GM23338 (cell line): ENCODE measurements around the gene RNF152. TPM values are rescaled to one million over a fixed set of nuclear protein-coding genes. Genes with fewer than 3 reads are reported as not detected.

ENCODE experiments used
- ATAC-seq: fragments of 200-7000 bp; cut with Tn5 transposase; 3 replicates; pipeline ENCODE4 v1.9.1; 2020
- DNase-seq: peaks from one replicate; pipeline ENCODE4 v3.0.0-alpha.2; 2015; ENCODE audit warnings: low spot score
- H2AFZ ChIP-seq: fragments of 200-600 bp; sonication (generic); 2 replicates; pipeline ENCODE4 v1.8.0; 2016; ENCODE audit warnings: antibody characterized with exemption, mild to moderate bottlenecking, moderate library complexity
- H3F3A ChIP-seq: fragments of 200-600 bp; sonication (generic); replicated peaks from 2 replicates; pipeline ENCODE4 v1.8.0; 2017; ENCODE audit warnings: antibody characterized with exemption, mixed run types, low read depth
- H3K27ac ChIP-seq: fragments of 200-600 bp; sonication (generic); 2 replicates; pipeline ENCODE4 v1.6.1; 2016; ENCODE audit warnings: low read depth
- H3K27me3 ChIP-seq: fragments of 200-600 bp; sonication (generic); 2 replicates; pipeline ENCODE4 v1.8.0; 2016; ENCODE audit warnings: mild to moderate bottlenecking, mixed run types, moderate library complexity; ENCODE audit not compliant: insufficient read depth
- H3K36me3 ChIP-seq: fragments of 200-600 bp; sonication (generic); 2 replicates; pipeline ENCODE4 v1.8.0; 2016; ENCODE audit warnings: mild to moderate bottlenecking; ENCODE audit not compliant: insufficient read depth
- H3K4me1 ChIP-seq: fragments of 200-600 bp; sonication (generic); 2 replicates; pipeline ENCODE4 v1.8.0; 2016; ENCODE audit warnings: mild to moderate bottlenecking, moderate library complexity; ENCODE audit not compliant: insufficient read depth
- H3K4me2 ChIP-seq: fragments of 200-600 bp; sonication (generic); 2 replicates; pipeline ENCODE4 v1.7.1; 2017; ENCODE audit warnings: mixed run types
- H3K4me3 ChIP-seq: fragments of 200-600 bp; sonication (generic); 2 replicates; pipeline ENCODE4 v1.6.1; 2016; ENCODE audit warnings: mixed run types
- H3K79me2 ChIP-seq: fragments of 200-600 bp; sonication (generic); replicated peaks from 2 replicates; pipeline ENCODE4 v1.8.0; 2017; ENCODE audit warnings: mild to moderate bottlenecking; ENCODE audit not compliant: insufficient read depth
- H3K9me2 ChIP-seq: fragments of 200-600 bp; sonication (generic); 2 replicates; pipeline ENCODE4 v1.8.0; 2017; ENCODE audit not compliant: insufficient read depth
- H4K20me1 ChIP-seq: fragments of 200-600 bp; sonication (generic); replicated peaks from 2 replicates; pipeline ENCODE4 v1.8.0; 2017; ENCODE audit warnings: mild to moderate bottlenecking; ENCODE audit not compliant: insufficient read depth
- H3K27ac Mint-ChIP-seq: 2 replicates; pipeline ENCODE4 v1.8.0; 2020; ENCODE audit warnings: inconsistent platforms, mild to moderate bottlenecking, moderate library complexity, mixed read lengths
- H3K27me3 Mint-ChIP-seq: 3 replicates; pipeline ENCODE4 v1.8.0; 2022; ENCODE audit warnings: low read depth, mild to moderate bottlenecking, moderate library complexity, mixed read lengths, inconsistent platforms; ENCODE audit not compliant: insufficient read depth, poor library complexity
- H3K36me3 Mint-ChIP-seq: 3 replicates; pipeline ENCODE4 v1.8.0; 2021; ENCODE audit warnings: low read depth, mild to moderate bottlenecking, inconsistent platforms, moderate library complexity, mixed read lengths
- H3K4me1 Mint-ChIP-seq: 3 replicates; pipeline ENCODE4 v1.8.0; 2020; ENCODE audit warnings: mild to moderate bottlenecking, inconsistent platforms, mixed read lengths
- H3K4me3 Mint-ChIP-seq: 3 replicates; pipeline ENCODE4 v1.8.0; 2021; ENCODE audit warnings: moderate library complexity, mild to moderate bottlenecking, inconsistent platforms, mixed read lengths
- H3K9me3 Mint-ChIP-seq: 3 replicates; pipeline ENCODE4 v1.8.0; 2020; ENCODE audit warnings: moderate library complexity, mild to moderate bottlenecking, inconsistent platforms, mixed read lengths
- CREB1 ChIP-seq: fragments of 250-450 bp; sonication (Bioruptor Pico); IDR thresholded peaks from 2 replicates; pipeline ENCODE4 v1.5.0; 2020; ENCODE audit warnings: low read depth, mild to moderate bottlenecking, moderate library complexity
- EZH2 ChIP-seq: fragments of 200-600 bp; sonication (generic); IDR thresholded peaks from one replicate; pipeline ENCODE4 v1.8.0; 2017; ENCODE audit warnings: antibody characterized with exemption, mild to moderate bottlenecking, low read depth; ENCODE audit not compliant: unreplicated experiment
- EZH2phosphoT487 ChIP-seq: fragments of 200-600 bp; sonication (generic); IDR thresholded peaks from one replicate; pipeline ENCODE4 v1.8.1; 2018; ENCODE audit warnings: antibody characterized with exemption; ENCODE audit not compliant: unreplicated experiment
- JUNB ChIP-seq: IDR thresholded peaks from one replicate; pipeline ENCODE4 v1.6.1; 2016; ENCODE audit warnings: antibody characterized with exemption; ENCODE audit not compliant: unreplicated experiment
- NANOG ChIP-seq: IDR thresholded peaks from 2 replicates; pipeline ENCODE4 v1.6.1; 2016; ENCODE audit warnings: antibody characterized with exemption, borderline replicate concordance
- POLR2AphosphoS5 ChIP-seq: IDR thresholded peaks from 2 replicates; pipeline ENCODE4 v1.6.1; 2016; ENCODE audit warnings: antibody characterized with exemption, low read depth
- STAT1 ChIP-seq: IDR thresholded peaks from one replicate; pipeline ENCODE4 v1.6.1; 2016; ENCODE audit warnings: antibody characterized with exemption; ENCODE audit not compliant: unreplicated experiment
- ZNF114 ChIP-seq: fragments of 250-450 bp; sonication (Bioruptor Pico); IDR thresholded peaks from 2 replicates; pipeline ENCODE4 v1.5.0; 2020; ENCODE audit warnings: mild to moderate bottlenecking, moderate library complexity
- ZNF331 ChIP-seq: fragments of 250-450 bp; sonication (Bioruptor Pico); IDR thresholded peaks from 2 replicates; pipeline ENCODE4 v1.5.0; 2020; ENCODE audit warnings: low read depth, mild to moderate bottlenecking, moderate library complexity
- polyA plus RNA-seq: library from polyadenylated mRNA; unstranded; fragments of >200 nt; fragmentation: Nextera tagmentation; extraction: Ambion mirVana; gene quantifications from 2 replicates; pipeline ENCODE4 v1.2.1, GENCODE V29; 2016
- total RNA-seq: library from RNA; depleted of rRNA; stranded (reverse); fragments of >200 nt; shearing (Covaris generic); gene quantifications from 2 replicates; pipeline ENCODE4 v1.2.3, GENCODE V29; 2014
- TF ChIP-seq, protein P1 (sequence below), 2 experiments: fragments of 200-600 bp in 1 of 2; sonication (generic) in 1 of 2; conservative IDR thresholded peaks; 2 replicates each; pipeline versions ENCODE4 v1.5.1 to v1.6.1; 2016 to 2017; ENCODE audit warnings: antibody characterized with exemption in 2 of 2, low read depth in 2 of 2, mild to moderate bottlenecking in 2 of 2, moderate library complexity in 1 of 2
- TF ChIP-seq, protein P2 (sequence below): IDR thresholded peaks from one replicate; pipeline ENCODE4 v1.6.1; 2018; ENCODE audit warnings: antibody characterized with exemption; ENCODE audit not compliant: unreplicated experiment
- TF ChIP-seq, protein P3 (sequence below): fragments of 250-450 bp; sonication (Bioruptor Pico); IDR thresholded peaks from 2 replicates; pipeline ENCODE4 v1.5.0; 2020; ENCODE audit warnings: mild to moderate bottlenecking, moderate library complexity
- TF ChIP-seq, protein P4 (sequence below): IDR thresholded peaks from 2 replicates; pipeline ENCODE4 v1.6.1; 2016; ENCODE audit warnings: antibody characterized with exemption

Gene RNF152
- total and polyA plus RNA-seq, 2 experiments from 2014 or later: 1.2 to 2.9 TPM

DNA sequence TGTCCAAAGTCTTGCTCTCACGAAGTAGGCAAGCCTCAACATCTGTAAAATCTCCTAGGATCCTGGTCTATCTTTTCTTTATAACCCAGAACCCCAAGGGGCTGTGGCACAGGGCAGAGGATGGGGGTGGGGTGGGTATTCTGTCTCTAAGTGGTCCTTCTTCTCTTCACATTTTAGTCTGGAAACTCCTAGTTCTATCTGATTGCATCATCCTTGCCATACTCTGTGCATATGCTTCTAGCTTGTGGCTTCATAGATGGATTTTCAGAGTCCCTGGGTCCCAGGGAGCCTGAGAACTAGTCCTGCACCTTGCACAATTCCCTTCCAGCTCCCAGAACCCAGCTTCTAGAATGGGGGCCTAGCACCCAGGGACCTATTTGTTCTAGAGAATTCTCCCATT lies 52.5 kb downstream of the RNF152 start:
- Histone ChIP-seq H3K9me2 (peaks cover 7% of the 10 kb centered on the region; the same call in 1 of the 2 replicates), H2AFZ (no peak overlapping the region), H3K4me1 (peaks cover 4% of the 10 kb centered on the region; the same call in 1 of the 2 replicates), H3K36me3 (no peaks in the 10 kb centered on the region), H3K79me2 (no peaks in the 10 kb centered on the region), H3K4me2 (no peak overlapping the region), H3K4me3 (no peak overlapping the region), H3K27me3 (no peaks in the 10 kb centered on the region), H3K27ac (no peak overlapping the region), H4K20me1 (no peaks in the 10 kb centered on the region), H3F3A (no peaks in the 10 kb centered on the region)
- H3K27ac Mint-ChIP-seq: no peak overlapping the region
- ATAC-seq (no peak), DNase-seq (no peak)
- TF ChIP-seq, protein P1, sequence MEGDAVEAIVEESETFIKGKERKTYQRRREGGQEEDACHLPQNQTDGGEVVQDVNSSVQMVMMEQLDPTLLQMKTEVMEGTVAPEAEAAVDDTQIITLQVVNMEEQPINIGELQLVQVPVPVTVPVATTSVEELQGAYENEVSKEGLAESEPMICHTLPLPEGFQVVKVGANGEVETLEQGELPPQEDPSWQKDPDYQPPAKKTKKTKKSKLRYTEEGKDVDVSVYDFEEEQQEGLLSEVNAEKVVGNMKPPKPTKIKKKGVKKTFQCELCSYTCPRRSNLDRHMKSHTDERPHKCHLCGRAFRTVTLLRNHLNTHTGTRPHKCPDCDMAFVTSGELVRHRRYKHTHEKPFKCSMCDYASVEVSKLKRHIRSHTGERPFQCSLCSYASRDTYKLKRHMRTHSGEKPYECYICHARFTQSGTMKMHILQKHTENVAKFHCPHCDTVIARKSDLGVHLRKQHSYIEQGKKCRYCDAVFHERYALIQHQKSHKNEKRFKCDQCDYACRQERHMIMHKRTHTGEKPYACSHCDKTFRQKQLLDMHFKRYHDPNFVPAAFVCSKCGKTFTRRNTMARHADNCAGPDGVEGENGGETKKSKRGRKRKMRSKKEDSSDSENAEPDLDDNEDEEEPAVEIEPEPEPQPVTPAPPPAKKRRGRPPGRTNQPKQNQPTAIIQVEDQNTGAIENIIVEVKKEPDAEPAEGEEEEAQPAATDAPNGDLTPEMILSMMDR (conservative IDR thresholded peaks at IDR 0.05; ENCODE audit: low read depth in 2 of 2): no peak
- TF ChIP-seq ZNF331 (CRISPR knock-in tag): no peak
- TF ChIP-seq STAT1: no peak
- TF ChIP-seq ZNF114 (CRISPR knock-in tag): no peak
- TF ChIP-seq EZH2: no peak
- TF ChIP-seq JUNB: no peak
- no peak for TF ChIP-seq NANOG
- TF ChIP-seq, protein P2, sequence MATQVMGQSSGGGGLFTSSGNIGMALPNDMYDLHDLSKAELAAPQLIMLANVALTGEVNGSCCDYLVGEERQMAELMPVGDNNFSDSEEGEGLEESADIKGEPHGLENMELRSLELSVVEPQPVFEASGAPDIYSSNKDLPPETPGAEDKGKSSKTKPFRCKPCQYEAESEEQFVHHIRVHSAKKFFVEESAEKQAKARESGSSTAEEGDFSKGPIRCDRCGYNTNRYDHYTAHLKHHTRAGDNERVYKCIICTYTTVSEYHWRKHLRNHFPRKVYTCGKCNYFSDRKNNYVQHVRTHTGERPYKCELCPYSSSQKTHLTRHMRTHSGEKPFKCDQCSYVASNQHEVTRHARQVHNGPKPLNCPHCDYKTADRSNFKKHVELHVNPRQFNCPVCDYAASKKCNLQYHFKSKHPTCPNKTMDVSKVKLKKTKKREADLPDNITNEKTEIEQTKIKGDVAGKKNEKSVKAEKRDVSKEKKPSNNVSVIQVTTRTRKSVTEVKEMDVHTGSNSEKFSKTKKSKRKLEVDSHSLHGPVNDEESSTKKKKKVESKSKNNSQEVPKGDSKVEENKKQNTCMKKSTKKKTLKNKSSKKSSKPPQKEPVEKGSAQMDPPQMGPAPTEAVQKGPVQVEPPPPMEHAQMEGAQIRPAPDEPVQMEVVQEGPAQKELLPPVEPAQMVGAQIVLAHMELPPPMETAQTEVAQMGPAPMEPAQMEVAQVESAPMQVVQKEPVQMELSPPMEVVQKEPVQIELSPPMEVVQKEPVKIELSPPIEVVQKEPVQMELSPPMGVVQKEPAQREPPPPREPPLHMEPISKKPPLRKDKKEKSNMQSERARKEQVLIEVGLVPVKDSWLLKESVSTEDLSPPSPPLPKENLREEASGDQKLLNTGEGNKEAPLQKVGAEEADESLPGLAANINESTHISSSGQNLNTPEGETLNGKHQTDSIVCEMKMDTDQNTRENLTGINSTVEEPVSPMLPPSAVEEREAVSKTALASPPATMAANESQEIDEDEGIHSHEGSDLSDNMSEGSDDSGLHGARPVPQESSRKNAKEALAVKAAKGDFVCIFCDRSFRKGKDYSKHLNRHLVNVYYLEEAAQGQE: no peak
- TF ChIP-seq, protein P3, sequence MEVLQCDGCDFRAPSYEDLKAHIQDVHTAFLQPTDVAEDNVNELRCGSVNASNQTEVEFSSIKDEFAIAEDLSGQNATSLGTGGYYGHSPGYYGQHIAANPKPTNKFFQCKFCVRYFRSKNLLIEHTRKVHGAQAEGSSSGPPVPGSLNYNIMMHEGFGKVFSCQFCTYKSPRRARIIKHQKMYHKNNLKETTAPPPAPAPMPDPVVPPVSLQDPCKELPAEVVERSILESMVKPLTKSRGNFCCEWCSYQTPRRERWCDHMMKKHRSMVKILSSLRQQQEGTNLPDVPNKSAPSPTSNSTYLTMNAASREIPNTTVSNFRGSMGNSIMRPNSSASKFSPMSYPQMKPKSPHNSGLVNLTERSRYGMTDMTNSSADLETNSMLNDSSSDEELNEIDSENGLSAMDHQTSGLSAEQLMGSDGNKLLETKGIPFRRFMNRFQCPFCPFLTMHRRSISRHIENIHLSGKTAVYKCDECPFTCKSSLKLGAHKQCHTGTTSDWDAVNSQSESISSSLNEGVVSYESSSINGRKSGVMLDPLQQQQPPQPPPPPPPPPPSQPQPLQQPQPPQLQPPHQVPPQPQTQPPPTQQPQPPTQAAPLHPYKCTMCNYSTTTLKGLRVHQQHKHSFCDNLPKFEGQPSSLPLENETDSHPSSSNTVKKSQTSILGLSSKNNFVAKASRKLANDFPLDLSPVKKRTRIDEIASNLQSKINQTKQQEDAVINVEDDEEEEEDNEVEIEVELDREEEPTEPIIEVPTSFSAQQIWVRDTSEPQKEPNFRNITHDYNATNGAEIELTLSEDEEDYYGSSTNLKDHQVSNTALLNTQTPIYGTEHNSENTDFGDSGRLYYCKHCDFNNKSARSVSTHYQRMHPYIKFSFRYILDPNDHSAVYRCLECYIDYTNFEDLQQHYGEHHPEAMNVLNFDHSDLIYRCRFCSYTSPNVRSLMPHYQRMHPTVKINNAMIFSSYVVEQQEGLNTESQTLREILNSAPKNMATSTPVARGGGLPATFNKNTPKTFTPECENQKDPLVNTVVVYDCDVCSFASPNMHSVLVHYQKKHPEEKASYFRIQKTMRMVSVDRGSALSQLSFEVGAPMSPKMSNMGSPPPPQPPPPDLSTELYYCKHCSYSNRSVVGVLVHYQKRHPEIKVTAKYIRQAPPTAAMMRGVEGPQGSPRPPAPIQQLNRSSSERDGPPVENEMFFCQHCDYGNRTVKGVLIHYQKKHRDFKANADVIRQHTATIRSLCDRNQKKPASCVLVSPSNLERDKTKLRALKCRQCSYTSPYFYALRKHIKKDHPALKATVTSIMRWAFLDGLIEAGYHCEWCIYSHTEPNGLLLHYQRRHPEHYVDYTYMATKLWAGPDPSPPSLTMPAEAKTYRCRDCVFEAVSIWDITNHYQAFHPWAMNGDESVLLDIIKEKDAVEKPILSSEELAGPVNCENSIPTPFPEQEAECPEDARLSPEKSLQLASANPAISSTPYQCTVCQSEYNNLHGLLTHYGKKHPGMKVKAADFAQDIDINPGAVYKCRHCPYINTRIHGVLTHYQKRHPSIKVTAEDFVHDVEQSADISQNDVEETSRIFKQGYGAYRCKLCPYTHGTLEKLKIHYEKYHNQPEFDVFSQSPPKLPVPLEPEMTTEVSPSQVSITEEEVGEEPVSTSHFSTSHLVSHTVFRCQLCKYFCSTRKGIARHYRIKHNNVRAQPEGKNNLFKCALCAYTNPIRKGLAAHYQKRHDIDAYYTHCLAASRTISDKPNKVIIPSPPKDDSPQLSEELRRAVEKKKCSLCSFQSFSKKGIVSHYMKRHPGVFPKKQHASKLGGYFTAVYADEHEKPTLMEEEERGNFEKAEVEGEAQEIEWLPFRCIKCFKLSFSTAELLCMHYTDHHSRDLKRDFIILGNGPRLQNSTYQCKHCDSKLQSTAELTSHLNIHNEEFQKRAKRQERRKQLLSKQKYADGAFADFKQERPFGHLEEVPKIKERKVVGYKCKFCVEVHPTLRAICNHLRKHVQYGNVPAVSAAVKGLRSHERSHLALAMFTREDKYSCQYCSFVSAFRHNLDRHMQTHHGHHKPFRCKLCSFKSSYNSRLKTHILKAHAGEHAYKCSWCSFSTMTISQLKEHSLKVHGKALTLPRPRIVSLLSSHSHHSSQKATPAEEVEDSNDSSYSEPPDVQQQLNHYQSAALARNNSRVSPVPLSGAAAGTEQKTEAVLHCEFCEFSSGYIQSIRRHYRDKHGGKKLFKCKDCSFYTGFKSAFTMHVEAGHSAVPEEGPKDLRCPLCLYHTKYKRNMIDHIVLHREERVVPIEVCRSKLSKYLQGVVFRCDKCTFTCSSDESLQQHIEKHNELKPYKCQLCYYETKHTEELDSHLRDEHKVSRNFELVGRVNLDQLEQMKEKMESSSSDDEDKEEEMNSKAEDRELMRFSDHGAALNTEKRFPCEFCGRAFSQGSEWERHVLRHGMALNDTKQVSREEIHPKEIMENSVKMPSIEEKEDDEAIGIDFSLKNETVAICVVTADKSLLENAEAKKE (CRISPR knock-in tag): no peak
- TF ChIP-seq, protein P4, sequence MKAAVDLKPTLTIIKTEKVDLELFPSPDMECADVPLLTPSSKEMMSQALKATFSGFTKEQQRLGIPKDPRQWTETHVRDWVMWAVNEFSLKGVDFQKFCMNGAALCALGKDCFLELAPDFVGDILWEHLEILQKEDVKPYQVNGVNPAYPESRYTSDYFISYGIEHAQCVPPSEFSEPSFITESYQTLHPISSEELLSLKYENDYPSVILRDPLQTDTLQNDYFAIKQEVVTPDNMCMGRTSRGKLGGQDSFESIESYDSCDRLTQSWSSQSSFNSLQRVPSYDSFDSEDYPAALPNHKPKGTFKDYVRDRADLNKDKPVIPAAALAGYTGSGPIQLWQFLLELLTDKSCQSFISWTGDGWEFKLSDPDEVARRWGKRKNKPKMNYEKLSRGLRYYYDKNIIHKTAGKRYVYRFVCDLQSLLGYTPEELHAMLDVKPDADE: no peak
- no peak for TF ChIP-seq EZH2phosphoT487
- no peak for TF ChIP-seq POLR2AphosphoS5
- no peak for TF ChIP-seq CREB1 (CRISPR knock-in tag)
- no peak overlapping the region for H3K4me3 Mint-ChIP-seq
- no peaks in the 10 kb centered on the region; the same call in 2 of the 3 replicates for H3K9me3 Mint-ChIP-seq
- peaks cover 6% of the 10 kb centered on the region for H3K4me1 Mint-ChIP-seq
- no peaks in the 10 kb centered on the region for H3K36me3 Mint-ChIP-seq
- no peaks in the 10 kb centered on the region for H3K27me3 Mint-ChIP-seq
